GM21381 (cell line): ENCODE data around the gene TMEM207.
A peak's percentile ranks its signal among the peaks of the same experiment; 100 is the strongest.

Experiments
- ATAC-seq: cut with Tn5 transposase; IDR thresholded peaks from one replicate; pipeline ENCODE4 v1.9.1; 2021; ENCODE audit warnings: mild to moderate bottlenecking, moderate library complexity; ENCODE audit not compliant: unreplicated experiment

Gene TMEM207

GRCh38 chr3:190387578-190388213 is 62.0 kb downstream of the TMEM207 start, which contains the start of gene CLDN16:
Gene CLDN16, plus strand, starts transcription at chr3:190388163. Its CDS starts 167 bp downstream, at chr3:190388330.
- no peak for ATAC-seq

GRCh38 chr3:190385731-190386688 is 63.7 kb downstream of the TMEM207 start:
- ATAC-seq, result no peak

- ATAC-seq, result peak; percentile 85
Observed at GRCh38 chr3:190384309-190384756, 65.4 kb downstream of the TMEM207 start.

GRCh38 chr3:190382082-190382481 is 67.6 kb downstream of the TMEM207 start:
- no peak for ATAC-seq

GRCh38 chr3:190381441-190381840 is 68.3 kb downstream of the TMEM207 start:
- no peak for ATAC-seq

GRCh38 chr3:190380184-190380583 is 69.5 kb downstream of the TMEM207 start:
- no peak for ATAC-seq
